HCT116 (cell line): ENCODE data around the gene POM121C. TPM values are rescaled to one million over a fixed set of nuclear protein-coding genes. Genes with fewer than 3 reads are reported as not detected.
"Not testable (repeated sequence)": the region's sequence is repeated elsewhere in the genome, so short reads cannot be mapped to it uniquely, and the experiment has no call there.

ENCODE experiments used
- ATAC-seq: fragments of 200-7000 bp; cut with Tn5 transposase; 2 replicates; pipeline ENCODE4 v1.9.1; 2020; ENCODE audit warnings: mild to moderate bottlenecking, moderate library complexity
- BruUV-seq: library from RNA; stranded (reverse); fragments of 400-500 nt; replicated peaks from 2 replicates; lab custom pipeline; 2021; lab: Mats Ljungman, UMichigan
- CTCF ChIA-PET: fragments of 300-600 bp; sonication (Branson Sonifier 250); formaldehyde crosslinking; loops from one replicate; lab custom pipeline; 2021; ENCODE audit warnings: antibody characterized with exemption; lab: Charles Lee
- POLR2A ChIA-PET: fragments of 300-600, 350-600 bp; sonication (Branson Sonifier 250); formaldehyde crosslinking; loops from one replicate; lab custom pipeline; 2021; ENCODE audit warnings: antibody characterized with exemption; lab: Charles Lee
- RAD21 ChIA-PET, 2 experiments: fragments of 300-600 bp; sonication (Branson Sonifier 250); formaldehyde crosslinking; loops; one replicate each; lab custom pipeline; 2023; ENCODE audit warnings: low total read pairs in 2 of 2; ENCODE audit not compliant: uncharacterized antibody in 2 of 2, unreplicated experiment in 2 of 2, low non-redundant PET in 1 of 2; lab: Charles Lee
- DNase-seq: peaks from one replicate; pipeline ENCODE4 v3.0.0-alpha.2; 2010; ENCODE audit warnings: low read depth, low spot score
- H2AFZ ChIP-seq: fragments of 200-600 bp; shearing (Covaris generic), sonication (generic); 2 replicates; pipeline ENCODE4 v1.6.1; 2017; ENCODE audit warnings: low read depth, mixed run types, mixed read lengths, antibody characterized with exemption, low read length; ENCODE audit not compliant: poor library complexity, severe bottlenecking
- H3K27ac ChIP-seq: 2 replicates; pipeline ENCODE4 v1.5.1; 2012; ENCODE audit warnings: low read depth, low read length
- H3K27me3 ChIP-seq: fragments of 200-600 bp; sonication (generic); 2 replicates; pipeline ENCODE4 v1.6.1; 2016; ENCODE audit warnings: mixed run types, low read length, mixed read lengths; ENCODE audit not compliant: insufficient read depth
- H3K36me3 ChIP-seq, 2 experiments: fragments of 200-500 bp in 1 of 2; fragments of 200-600 bp in 1 of 2; sonication (Bioruptor generic) in 1 of 2; sonication (generic) in 1 of 2; 2 replicates each; pipeline versions ENCODE4 v1.5.1 to v1.6.1; 2014 to 2016; ENCODE audit warnings: low read length in 2 of 2, inconsistent platforms in 1 of 2, mixed read lengths in 1 of 2, mixed run types in 1 of 2; ENCODE audit not compliant: insufficient read depth in 2 of 2, control insufficient read depth in 1 of 2
- H3K4me1 ChIP-seq, 2 experiments: fragments of 200-600 bp in 1 of 2; sonication (generic) in 1 of 2; 2 replicates each; pipeline versions ENCODE4 v1.5.1 to v1.6.1; 2012 to 2017; ENCODE audit warnings: low read length in 2 of 2, inconsistent platforms in 1 of 2, mild to moderate bottlenecking in 1 of 2, mixed read lengths in 1 of 2, mixed run types in 1 of 2, moderate library complexity in 1 of 2; ENCODE audit not compliant: insufficient read depth in 2 of 2, control insufficient read depth in 1 of 2
- H3K4me2 ChIP-seq: fragments of 200-600 bp; sonication (generic); 2 replicates; pipeline ENCODE4 v1.6.1; 2017; ENCODE audit warnings: mixed run types, low read length, mixed read lengths
- H3K4me3 ChIP-seq, 2 experiments: fragments of 200-600 bp in 1 of 2; sonication (generic) in 1 of 2; replicated peaks in 1 of 2; 2 replicates each; pipeline ENCODE4 v1.5.1; 2011 to 2016; ENCODE audit warnings: low read length in 2 of 2, control low read depth in 1 of 2, low read depth in 1 of 2, mild to moderate bottlenecking in 1 of 2, mixed read lengths in 1 of 2, mixed run types in 1 of 2
- H3K79me2 ChIP-seq: fragments of 200-600 bp; sonication (generic); 2 replicates; pipeline ENCODE4 v1.6.1; 2017; ENCODE audit warnings: mild to moderate bottlenecking, mixed run types, low read length, moderate library complexity, mixed read lengths; ENCODE audit not compliant: insufficient read depth
- H3K9ac ChIP-seq: fragments of 200-600 bp; sonication (generic); 2 replicates; pipeline ENCODE4 v1.6.1; 2016; ENCODE audit warnings: low read length, mixed read lengths
- H3K9me2 ChIP-seq: fragments of 200-600 bp; sonication (generic), shearing (Covaris generic); 2 replicates; pipeline ENCODE4 v1.6.1; 2017; ENCODE audit warnings: mixed run types, mild to moderate bottlenecking, moderate library complexity; ENCODE audit not compliant: insufficient read depth
- H3K9me3 ChIP-seq, 2 experiments: fragments of 200-500 bp in 1 of 2; fragments of 200-600 bp in 1 of 2; sonication (Bioruptor generic) in 1 of 2; sonication (generic) in 1 of 2; 2 replicates each; pipeline ENCODE4 v1.6.1; 2014 to 2017; ENCODE audit warnings: low read length in 2 of 2, mixed read lengths in 2 of 2, inconsistent platforms in 1 of 2, low read depth in 1 of 2, mild to moderate bottlenecking in 1 of 2, mixed run types in 1 of 2, moderate library complexity in 1 of 2; ENCODE audit not compliant: control insufficient read depth in 1 of 2, insufficient read depth in 1 of 2
- H4K20me1 ChIP-seq: fragments of 200-600 bp; sonication (generic), shearing (Covaris generic); 2 replicates; pipeline ENCODE4 v1.6.1; 2017; ENCODE audit warnings: mixed run types, mild to moderate bottlenecking, moderate library complexity; ENCODE audit not compliant: insufficient read depth
- intact Hi-C: fragments of 100-400 bp; cut with micrococcal nuclease; formaldehyde crosslinking; loops from 2 replicates; pipeline ENCODE4 v1.10.0; 2022
- total RNA-seq: library from RNA; stranded (reverse); gene quantifications from one replicate; pipeline ENCODE4 v1.2.1, GENCODE V29; 2021; ENCODE audit not compliant: unreplicated experiment

Gene POM121C
- total RNA-seq, 1 experiment from 2014 or later: 61.0 TPM

DNA sequence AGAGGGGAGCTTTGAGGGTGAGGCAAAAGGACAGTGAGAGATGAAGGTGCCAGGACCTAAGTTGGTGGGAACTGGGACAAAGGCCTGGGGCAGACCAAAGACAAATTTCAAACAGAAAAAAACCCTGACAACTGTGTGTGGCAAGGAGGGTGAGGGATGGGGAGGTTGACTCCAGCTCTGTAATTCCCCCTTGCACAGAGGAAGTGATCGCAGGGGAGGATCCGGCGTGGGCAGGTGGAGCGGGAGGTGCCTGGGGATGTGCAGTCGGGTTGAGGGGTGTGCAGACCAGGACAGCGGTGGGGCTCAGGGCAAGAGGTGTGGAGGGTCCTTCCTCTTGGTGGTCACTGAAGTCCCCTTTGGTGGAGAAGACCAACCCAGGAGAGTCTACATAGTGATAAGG is 85.5 kb downstream of the POM121C start:
- ATAC-seq: not testable (repeated sequence)

DNA sequence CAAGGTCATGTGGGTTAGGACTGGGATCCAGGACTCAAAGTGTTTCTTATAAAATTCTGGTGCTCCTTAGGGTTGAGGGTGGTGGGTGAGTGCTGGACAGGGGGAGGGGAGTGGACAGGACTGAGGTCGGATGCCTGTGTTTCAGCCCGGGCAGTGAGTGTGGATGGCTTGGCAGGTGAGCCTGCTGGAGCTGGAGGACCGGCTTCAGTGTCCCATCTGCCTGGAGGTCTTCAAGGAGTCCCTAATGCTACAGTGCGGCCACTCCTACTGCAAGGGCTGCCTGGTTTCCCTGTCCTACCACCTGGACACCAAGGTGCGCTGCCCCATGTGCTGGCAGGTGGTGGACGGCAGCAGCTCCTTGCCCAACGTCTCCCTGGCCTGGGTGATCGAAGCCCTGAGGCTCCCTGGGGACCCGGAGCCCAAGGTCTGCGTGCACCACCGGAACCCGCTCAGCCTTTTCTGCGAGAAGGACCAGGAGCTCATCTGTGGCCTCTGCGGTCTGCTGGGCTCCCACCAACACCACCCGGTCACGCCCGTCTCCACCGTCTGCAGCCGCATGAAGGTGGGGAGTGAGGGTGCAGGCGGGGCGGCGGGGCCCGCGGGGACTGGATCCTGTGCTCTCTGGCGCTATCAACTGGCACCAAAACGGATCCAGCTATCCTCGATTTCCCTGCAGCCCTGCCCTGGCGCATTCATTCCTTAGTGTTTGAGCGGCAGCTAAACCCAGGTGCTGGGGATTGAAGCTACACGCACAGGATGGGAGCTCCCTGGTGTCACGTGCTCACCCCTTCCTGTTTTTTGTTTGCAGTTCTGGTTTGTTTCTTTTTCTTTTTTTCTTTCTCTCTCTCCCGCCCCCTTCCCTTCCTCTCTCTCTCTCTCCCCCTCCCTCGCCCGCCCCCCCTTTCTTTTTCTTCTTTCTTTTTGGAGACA is 87.1 kb downstream of the POM121C start:
- BruUV-seq, intact Hi-C loops, H3K27me3 ChIP-seq, DNase-seq, RAD21 ChIA-PET, H4K20me1 ChIP-seq, H3K9me3 ChIP-seq, H3K9me2 ChIP-seq, H2AFZ ChIP-seq, POLR2A ChIA-PET, H3K4me3 ChIP-seq, H3K79me2 ChIP-seq, H3K4me2 ChIP-seq, H3K4me1 ChIP-seq, CTCF ChIA-PET, H3K9ac ChIP-seq, H3K27ac ChIP-seq, H3K36me3 ChIP-seq: not testable (repeated sequence)
- peak; percentile 21; the same call in 1 of the 2 replicates for ATAC-seq

More for the DNA sequence above, 85.5 kb downstream of the POM121C start:
- H3K9ac ChIP-seq, RAD21 ChIA-PET, H3K4me1 ChIP-seq, DNase-seq, H3K27me3 ChIP-seq, intact Hi-C loops, POLR2A ChIA-PET, CTCF ChIA-PET, H3K27ac ChIP-seq, H3K4me2 ChIP-seq, BruUV-seq, H3K4me3 ChIP-seq, H3K9me2 ChIP-seq, H3K9me3 ChIP-seq, H3K79me2 ChIP-seq, H4K20me1 ChIP-seq, H3K36me3 ChIP-seq, H2AFZ ChIP-seq: not testable (repeated sequence)

DNA sequence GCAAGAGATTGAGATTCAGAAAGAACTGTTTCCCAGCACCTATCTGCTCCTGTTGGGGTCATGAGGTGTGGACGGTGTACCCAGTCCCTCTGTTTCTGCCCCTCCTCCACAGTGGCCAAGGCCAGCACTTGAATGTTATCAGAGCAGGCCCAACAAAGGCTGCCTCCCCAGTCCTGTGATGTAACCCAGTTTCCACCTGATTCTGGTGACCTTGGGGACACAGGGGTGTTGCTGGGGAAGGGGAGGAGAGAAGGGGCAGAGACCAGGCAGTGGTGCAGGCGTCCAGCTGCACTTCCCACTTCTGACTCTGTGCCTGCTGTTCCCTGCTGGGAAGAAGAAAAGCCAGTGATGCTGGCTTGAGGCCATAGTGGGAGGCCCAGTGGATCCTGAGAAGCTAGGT is 88.2 kb downstream of the POM121C start:
- H3K27ac ChIP-seq, H3K27me3 ChIP-seq, H3K4me1 ChIP-seq, H3K9me2 ChIP-seq, RAD21 ChIA-PET, H2AFZ ChIP-seq, H3K9me3 ChIP-seq, H3K4me2 ChIP-seq, DNase-seq, H3K4me3 ChIP-seq, BruUV-seq, H4K20me1 ChIP-seq, intact Hi-C loops, POLR2A ChIA-PET, CTCF ChIA-PET, ATAC-seq, H3K36me3 ChIP-seq, H3K9ac ChIP-seq, H3K79me2 ChIP-seq: not testable (repeated sequence)

DNA sequence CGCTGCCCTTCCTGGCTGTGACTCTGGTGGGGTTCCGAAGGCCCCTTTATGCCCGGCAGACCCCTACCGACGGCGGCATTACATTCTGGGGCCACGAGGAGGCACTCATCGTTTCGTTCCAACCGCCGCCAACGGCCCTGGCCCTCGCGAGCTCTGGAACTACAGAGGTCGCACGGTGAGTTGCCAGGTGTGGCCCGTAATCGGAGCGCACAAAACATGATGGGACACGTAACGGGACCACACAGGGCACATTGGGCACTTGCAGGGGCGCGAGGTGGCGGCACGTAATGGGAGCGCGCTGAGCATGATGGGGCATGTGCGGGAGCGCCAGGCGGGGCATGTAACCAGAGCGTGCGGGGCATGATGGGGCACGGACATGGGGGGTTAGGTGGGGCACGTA is 90.8 kb downstream of the POM121C start, which contains the start of gene TRIM73:
Gene TRIM73 (plus strand): TSS at position 301 of the 400 bp plus-strand sequence. CDS start 3,305 bp downstream, outside the sequence.
- CTCF ChIA-PET, H3K9me2 ChIP-seq, RAD21 ChIA-PET, DNase-seq, H3K9me3 ChIP-seq, H3K9ac ChIP-seq, ATAC-seq, H3K27ac ChIP-seq, POLR2A ChIA-PET, H3K36me3 ChIP-seq, H3K79me2 ChIP-seq, H3K4me1 ChIP-seq, BruUV-seq, H3K27me3 ChIP-seq, intact Hi-C loops, H3K4me3 ChIP-seq, H4K20me1 ChIP-seq, H3K4me2 ChIP-seq, H2AFZ ChIP-seq: not testable (repeated sequence)
